ENCODE measurements around the gene SFMBT2. TPM values are rescaled to one million over a fixed set of nuclear protein-coding genes. Genes with fewer than 3 reads are reported as not detected.

SFMBT2 gene
- total and polyA plus RNA-seq, 2 of the 4 experiments (the other 2 are of a cell fraction) = 0.70 to 1.3 TPM

- H2BK15ac ChIP-seq (ENCODE audit: low read depth, low read length) = no peak overlapping the region
- no peak overlapping the region for H3K56ac ChIP-seq (ENCODE audit: extremely low read depth, insufficient read depth, low read length)
- H4K91ac ChIP-seq (ENCODE audit: insufficient read depth, low read depth, low read length) = no peak overlapping the region
- POLR2A ChIA-PET (ENCODE audit: unreplicated experiment) = no interaction called here
- intact Hi-C loops (cut with micrococcal nuclease) = no loop called here
- H2BK120ac ChIP-seq (ENCODE audit: low read depth, low read length) = no peak overlapping the region
- no CpG with 5 or more reads among the region's 1 CpG for WGBS, 2 experiments (ENCODE audit: extremely low coverage in 2 of 2, insufficient read length in 1 of 2)
- no peak overlapping the region for H4K8ac ChIP-seq (ENCODE audit: low read depth in 2 of 2, low read length in 2 of 2)
- no peak overlapping the region for H2AK9ac ChIP-seq (replicated peaks; ENCODE audit: low read depth, low read length, poor library complexity)
- no peaks in the 10 kb centered on the region for H3K79me1 ChIP-seq (ENCODE audit: low read depth in 1 of 2, low read length in 2 of 2)
- H4K20me1 ChIP-seq (ENCODE audit: insufficient read depth, low read length) = no peaks in the 10 kb centered on the region
- H3K9ac ChIP-seq (ENCODE audit: low read depth, low read length) = no peak overlapping the region
- H3K36me3 ChIP-seq (ENCODE audit: control insufficient read depth, insufficient read depth, low read length) = no peaks in the 10 kb centered on the region
- H3K18ac ChIP-seq (ENCODE audit: low read depth, low read length) = no peak overlapping the region
- dilution Hi-C loops (cut with HindIII; ENCODE audit: low sequenced_read_pairs, unreplicated experiment) = no loop called here
- no peaks in the 10 kb centered on the region for H3K4me1 ChIP-seq (ENCODE audit: control insufficient read depth, insufficient read depth, low read length)
- H2AFZ ChIP-seq (replicated peaks; ENCODE audit: low read length, poor library complexity) = no peak overlapping the region
- no peak overlapping the region for H3K4me3 ChIP-seq (ENCODE audit: insufficient read depth, low read depth, low read length)
- H3K4ac ChIP-seq (ENCODE audit: low read depth, low read length) = no peak overlapping the region
- no peak overlapping the region for H2BK20ac ChIP-seq (ENCODE audit: low read depth, low read length)
- no peak for DNase-seq
- no peak for TF ChIP-seq RAD21 (IDR thresholded peaks at IDR 0.05; ENCODE audit: low read length)
- no peak for TF ChIP-seq MAFK (IDR thresholded peaks at IDR 0.05; ENCODE audit: low read depth, low read length)
- TF ChIP-seq CHD1 (IDR thresholded peaks at IDR 0.05; ENCODE audit: low read depth, low read length) = no peak
- TF ChIP-seq USF2 (IDR thresholded peaks at IDR 0.05; ENCODE audit: low read depth, low read length) = no peak
- no peak for TF ChIP-seq MXI1 (IDR thresholded peaks at IDR 0.05; ENCODE audit: borderline replicate concordance, low read depth, low read length)
- TF ChIP-seq MAZ (IDR thresholded peaks at IDR 0.05; ENCODE audit: borderline replicate concordance, low read depth, low read length) = no peak
- no peak for TF ChIP-seq POLR2A (IDR thresholded peaks at IDR 0.05; ENCODE audit: low read depth, low read length)
- no peak for TF ChIP-seq NFE2L2 (IDR thresholded peaks at IDR 0.05; ENCODE audit: low read depth, low read length)
- TF ChIP-seq RFX5 (IDR thresholded peaks at IDR 0.05; ENCODE audit: low read depth, low read length) = no peak
- H3K27me3 ChIP-seq (ENCODE audit: control insufficient read depth, insufficient read depth, low read length) = no peaks in the 10 kb centered on the region
- no peak overlapping the region for H3K23ac ChIP-seq (ENCODE audit: low read depth, low read length)
- no peak overlapping the region for H3K27ac ChIP-seq (ENCODE audit: insufficient read depth, low read length)
- H3K4me2 ChIP-seq (ENCODE audit: low read depth, low read length) = no peak overlapping the region
- in situ Hi-C loops (cut with MboI; ENCODE audit: low sequenced_read_pairs) = no loop called here
- no peak overlapping the region for H3K14ac ChIP-seq (replicated peaks; ENCODE audit: low read depth, low read length)
- CTCF ChIA-PET = interaction anchor here (0.6 kb wide), 2 partner anchors 42 to 340 kb away, joined by 4 to 5 read pairs; no protein-coding TSS in a partner anchor
- no peak overlapping the region for H2AK5ac ChIP-seq (ENCODE audit: low read depth, low read length)
- ATAC-seq (ENCODE audit: low read depth) = no peak
- no peak overlapping the region for H2BK5ac ChIP-seq (ENCODE audit: low read depth, low read length, poor library complexity, severe bottlenecking)
- no peak overlapping the region for H4K5ac ChIP-seq (ENCODE audit: low read depth, low read length)
- no peaks in the 10 kb centered on the region for H3K9me1 ChIP-seq (ENCODE audit: insufficient read depth, low read length)
- H3K9me3 ChIP-seq (ENCODE audit: control insufficient read depth, insufficient read depth, low read length) = peaks cover 1% of the 10 kb centered on the region; the same call in 1 of the 2 replicates
- BruUV-seq (replicated peaks) = no TSS peak
Observed at GRCh38 chr10:7134448-7134847, 276.4 kb downstream of the SFMBT2 start.

All from IMR-90 (cell line).